NCI-H1105 treated with DMSO at 0.1 percent for 48 hours (cell line): ENCODE measurements around the gene ZBTB5.
"Not testable (repeated sequence)": the region's sequence is repeated elsewhere in the genome, so short reads cannot be mapped to it uniquely, and the experiment has no call there.

Experiments
- DNase-seq: peaks from one replicate; lab custom pipeline; 2025; lab: John Stamatoyannopoulos, UW

Gene ZBTB5

DNA sequence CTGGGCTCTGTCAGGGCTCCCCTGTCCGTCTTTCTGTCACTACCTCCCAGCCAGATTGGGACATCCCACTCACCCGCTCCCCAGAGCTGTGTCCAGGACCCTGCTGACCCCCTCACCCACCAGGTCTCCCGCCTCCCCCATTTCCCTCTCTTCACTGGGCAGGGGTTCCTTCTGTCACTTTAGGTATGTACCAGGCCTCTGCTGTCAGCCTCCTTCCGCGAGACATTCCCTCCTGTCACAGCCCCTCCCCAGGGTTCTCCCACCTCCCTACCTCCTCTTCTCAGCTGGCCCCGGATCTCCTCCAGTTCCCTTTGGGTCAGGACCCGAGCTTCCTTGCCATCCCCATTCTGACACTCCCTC lies 21.0 kb upstream of the ZBTB5 start:
- DNase-seq = no peak

DNA sequence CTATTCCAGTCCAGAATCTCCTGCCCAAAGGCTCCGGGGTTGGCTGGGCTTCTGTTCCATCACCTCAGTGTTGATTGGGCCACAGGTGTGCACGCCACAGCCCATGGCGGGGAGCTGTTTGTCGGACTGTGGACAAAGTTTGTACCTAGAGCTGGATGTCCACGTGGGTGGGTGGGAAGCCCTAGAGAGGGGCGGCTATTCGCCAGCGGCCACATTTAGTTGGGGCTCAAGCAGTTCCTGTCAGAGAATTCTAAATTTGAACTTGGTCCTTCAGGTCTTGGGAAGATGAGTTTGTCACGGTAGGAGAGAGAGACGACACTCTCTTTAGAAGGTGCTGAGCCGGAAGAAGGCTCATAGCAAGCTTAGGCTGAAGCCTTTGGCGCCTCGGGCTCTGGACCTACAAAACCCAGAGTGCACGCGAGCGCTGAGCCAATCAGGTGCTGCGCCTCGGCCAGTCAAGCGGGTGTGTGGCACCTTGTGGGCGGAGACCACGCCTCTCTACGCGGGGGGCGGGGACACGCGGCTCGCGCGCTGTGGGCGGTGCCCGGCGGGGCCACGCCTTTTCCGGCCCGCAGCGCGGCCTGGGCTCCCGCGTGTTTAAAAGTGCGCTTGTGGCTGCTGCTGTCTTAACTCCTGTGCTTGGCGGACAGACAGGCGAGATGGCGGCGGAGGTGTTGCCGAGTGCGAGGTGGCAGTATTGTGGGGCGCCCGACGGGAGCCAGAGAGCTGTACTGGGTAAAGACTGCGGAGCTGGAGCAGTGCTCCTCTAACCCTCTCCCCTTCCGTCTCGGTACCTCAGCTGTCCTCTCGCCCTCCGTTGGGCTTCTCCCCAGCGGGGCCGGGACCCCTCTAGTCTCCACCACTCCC lies 20.4 kb upstream of the ZBTB5 start, which contains the start of gene POLR1E:
Gene POLR1E, plus strand, starts transcription at position 560 of the 867 bp plus-strand sequence. Its CDS starts 100 bp downstream, at position 660.
- DNase-seq = peak; percentile 92

DNA sequence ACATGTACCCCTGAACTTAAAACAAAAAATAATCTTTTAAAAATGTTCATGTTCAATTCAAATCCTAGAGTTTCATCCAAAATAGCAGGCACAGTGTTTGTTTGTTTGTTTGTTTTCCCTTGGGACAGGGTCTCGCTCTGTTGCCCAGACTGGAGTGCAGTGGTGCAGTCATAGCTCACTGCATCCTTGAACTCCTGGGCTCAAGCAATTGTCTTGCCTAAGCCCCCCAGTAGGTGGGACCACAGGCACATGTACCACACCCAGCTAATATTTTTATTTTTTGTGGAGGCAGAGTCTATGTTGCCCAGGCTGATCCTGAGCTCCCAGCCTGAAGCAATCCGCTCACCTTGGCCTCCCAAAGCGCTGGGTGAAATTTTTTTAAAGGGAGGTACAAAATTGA lies 15.5 kb upstream of the ZBTB5 start:
- no peak for DNase-seq

DNA sequence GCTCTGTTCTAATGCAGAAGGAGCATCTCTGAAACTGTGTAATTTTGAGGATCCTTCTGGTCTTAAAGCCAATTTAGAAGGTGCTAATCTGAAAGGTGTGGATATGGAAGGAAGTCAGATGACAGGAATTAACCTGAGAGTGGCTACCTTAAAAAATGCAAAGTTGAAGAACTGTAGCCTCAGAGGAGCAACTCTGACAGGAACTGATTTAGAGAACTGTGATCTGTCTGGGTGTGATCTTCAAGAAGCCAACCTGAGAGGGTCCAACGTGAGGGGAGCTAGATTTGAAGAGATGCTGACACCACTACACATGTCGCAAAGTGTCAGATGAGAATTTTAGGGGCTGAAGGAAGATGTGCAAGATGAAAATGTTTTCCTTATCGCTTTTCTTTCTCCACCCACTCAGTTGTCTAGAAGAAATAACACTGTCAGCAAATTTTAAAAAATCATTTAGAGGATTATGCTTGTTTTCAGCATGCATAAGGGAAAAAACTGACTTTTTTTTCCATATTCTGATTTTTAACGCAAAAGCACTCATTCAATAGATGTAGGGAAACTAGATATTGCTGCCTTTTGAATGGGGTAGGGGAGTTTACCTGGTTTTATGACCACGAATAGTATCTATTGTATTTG lies 12.9 kb upstream of the ZBTB5 start:
- DNase-seq = not testable (repeated sequence)

DNA sequence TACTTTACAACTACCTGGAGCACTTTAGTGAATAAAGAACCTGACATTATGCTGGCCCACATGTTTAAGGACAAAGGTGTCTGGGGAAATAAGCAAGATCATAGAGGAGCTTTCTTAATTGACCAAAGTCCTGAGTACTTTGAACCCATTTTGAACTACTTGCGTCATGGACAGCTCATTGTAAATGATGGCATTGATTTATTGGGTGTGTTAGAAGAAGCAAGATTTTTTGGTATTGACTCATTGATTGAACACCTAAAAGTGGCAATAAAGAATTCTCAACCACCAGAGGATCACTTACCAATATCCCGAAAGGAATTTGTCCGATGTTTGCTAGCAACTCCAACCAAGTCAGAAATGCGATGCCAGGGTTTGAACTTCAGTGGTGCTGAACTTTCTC lies 12.2 kb upstream of the ZBTB5 start:
- not testable (repeated sequence) for DNase-seq

DNA sequence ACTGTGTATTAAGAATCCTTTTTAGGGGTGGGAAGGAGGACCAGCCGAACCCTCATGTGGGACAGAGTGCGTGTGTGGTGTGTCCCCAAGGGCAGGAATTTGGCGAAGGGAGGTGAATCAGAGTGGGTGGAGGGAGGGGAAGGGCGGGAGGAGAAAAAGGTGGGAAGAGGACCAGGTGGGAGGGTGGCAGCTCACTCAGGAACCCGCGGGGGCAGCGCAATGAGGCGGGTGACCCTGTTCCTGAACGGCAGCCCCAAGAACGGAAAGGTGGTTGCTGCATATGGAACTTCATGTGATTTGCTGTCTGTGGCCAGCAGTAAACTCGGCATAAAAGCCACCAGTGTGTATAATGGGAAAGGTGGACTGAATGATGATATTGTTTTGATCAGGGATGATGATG lies 11.7 kb upstream of the ZBTB5 start:
- DNase-seq = no peak

DNA sequence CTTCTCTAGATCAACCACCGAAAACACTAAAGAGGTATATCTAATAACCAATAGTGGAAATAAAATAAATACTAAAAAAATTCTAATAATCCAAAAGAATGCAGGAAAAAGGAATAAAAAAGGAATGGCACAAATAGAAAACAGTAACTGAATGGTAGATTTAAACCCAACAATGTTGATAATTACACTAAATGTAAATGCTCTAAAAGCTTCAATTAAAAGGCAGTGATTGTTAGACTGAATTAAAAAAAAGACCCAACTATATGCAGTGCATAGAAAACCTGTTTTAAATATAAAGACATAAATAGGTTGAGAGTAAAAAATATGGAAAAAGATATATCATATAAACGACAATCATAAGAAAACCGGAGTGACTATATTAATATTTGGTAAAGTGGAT lies 9.2 kb upstream of the ZBTB5 start:
- no peak for DNase-seq

DNA sequence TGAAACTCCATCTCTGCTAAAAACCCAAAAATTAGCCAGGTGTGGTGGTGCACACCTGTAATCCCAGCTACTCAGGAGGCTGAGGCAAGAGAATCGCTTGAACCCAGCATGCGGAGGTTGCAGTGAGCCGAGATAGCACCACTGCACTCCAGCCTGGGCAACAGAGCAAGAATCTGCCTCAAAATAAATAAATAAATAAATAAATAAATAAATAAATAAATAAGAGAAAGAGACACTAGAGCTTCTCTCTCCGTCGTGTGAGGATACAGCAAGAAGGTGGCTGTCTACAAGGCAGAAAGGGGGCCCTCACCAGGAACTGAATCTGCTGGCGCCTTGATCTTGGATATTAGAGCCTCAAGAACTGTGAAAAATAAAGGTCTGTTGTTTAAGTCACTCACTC lies 8.7 kb upstream of the ZBTB5 start:
- DNase-seq = not testable (repeated sequence)

DNA sequence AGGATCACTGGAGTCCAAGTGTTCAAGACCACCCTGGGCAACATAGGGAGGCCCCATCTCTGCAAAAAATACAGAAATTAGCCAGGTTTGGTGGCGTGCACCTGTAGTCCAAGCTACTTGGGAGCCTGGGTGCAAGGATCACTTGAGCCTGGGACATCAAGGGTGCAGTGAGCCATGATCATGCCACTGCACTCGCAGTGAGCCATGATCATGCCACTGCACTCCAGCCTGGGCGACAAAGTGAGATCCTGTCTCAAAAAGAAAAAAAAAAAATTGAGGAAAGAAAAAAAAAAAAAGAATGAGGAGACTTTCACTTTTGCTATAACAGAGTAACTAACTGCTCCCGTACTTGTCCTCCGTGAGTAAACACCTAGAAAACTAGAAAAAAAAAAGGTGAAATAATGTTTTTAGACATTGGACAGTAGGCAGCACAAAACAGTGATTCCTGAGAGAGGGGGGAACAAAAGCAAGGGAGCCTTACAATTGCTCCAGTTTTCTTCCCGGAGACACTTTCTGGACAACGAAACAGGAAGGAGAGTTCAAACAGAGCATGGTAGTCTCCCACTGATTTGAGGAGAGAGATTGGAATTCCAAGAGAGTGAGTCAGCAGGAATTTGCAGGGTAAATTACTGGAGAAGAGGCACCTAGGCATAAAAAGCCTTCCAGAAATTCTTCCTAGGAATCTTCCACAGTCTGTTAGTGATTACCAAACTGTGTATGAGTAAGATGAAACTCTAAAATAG lies 6.9 kb upstream of the ZBTB5 start:
- no peak for DNase-seq

DNA sequence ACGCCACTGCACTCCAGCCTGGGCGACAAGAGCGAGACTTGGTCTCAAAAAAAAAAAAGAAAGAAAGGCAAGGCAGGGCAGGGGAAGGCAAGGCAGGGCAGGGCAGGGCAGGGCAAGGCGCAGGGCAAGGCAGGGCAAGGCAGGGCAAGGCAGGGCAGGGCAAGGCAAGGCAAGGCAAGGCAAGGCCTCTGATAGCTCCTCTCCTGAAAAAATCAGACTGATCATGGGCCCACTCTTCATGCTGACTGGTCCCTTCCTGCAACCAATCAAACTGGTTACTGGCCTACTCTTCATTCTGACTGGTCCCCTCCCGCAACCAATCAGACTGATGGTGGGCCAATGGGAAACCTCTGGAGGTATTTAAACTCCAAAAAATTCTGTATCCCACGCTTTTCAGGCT lies 3.4 kb upstream of the ZBTB5 start:
- no peak for DNase-seq

DNA sequence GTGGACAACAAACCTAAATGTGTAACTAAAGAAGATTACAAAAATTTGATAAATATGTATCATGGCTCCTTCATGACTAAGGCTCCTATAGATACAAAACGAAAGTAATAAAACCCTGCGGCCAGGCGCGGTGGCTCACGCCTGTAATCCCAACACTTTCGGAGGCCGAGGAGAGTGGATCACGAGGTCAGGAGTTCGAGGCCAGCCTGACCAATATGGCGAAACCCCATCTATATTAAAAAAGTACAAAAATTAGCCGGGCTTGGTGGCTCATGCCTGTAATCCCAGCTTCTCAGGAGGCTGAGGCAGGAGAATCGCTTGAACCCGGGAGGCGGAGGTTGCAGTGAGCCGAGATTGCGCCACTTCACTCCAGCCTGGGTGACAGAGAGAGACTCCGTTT lies 2.3 kb upstream of the ZBTB5 start:
- not testable (repeated sequence) for DNase-seq

DNA sequence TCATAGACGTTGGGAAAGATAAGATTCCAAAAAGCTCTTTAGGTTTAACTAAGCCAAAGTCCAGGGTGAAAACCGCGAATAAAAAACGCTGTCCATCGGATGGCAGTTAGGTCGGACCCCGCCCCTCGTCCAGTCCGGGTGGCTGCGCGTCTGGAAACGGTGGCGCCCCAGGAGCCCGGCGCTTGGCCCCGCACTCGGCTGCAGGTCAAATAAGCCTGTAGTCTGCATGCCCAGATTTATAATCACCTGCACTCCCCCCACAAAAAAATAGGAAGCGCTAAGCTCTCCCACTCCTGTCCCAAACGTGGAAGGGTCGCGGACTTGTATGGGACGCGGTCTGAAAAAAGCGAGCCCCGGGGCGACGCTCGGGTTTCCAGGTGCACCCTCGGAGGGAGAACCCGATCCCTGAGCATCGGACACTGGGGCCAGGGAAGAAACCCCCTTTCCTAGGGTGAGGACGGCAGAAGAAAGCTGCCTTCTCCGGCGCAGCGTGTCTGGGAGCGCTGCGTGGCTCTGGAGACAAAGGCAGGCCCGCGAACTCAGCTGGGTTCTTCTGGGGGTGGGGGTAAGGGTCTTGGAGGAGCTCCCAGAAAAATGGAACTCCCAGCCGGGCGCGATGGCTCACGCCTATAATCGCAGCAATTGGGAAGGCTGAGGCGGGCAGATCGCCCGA lies 923 bp upstream of the ZBTB5 start:
- peak; percentile 45 for DNase-seq

DNA sequence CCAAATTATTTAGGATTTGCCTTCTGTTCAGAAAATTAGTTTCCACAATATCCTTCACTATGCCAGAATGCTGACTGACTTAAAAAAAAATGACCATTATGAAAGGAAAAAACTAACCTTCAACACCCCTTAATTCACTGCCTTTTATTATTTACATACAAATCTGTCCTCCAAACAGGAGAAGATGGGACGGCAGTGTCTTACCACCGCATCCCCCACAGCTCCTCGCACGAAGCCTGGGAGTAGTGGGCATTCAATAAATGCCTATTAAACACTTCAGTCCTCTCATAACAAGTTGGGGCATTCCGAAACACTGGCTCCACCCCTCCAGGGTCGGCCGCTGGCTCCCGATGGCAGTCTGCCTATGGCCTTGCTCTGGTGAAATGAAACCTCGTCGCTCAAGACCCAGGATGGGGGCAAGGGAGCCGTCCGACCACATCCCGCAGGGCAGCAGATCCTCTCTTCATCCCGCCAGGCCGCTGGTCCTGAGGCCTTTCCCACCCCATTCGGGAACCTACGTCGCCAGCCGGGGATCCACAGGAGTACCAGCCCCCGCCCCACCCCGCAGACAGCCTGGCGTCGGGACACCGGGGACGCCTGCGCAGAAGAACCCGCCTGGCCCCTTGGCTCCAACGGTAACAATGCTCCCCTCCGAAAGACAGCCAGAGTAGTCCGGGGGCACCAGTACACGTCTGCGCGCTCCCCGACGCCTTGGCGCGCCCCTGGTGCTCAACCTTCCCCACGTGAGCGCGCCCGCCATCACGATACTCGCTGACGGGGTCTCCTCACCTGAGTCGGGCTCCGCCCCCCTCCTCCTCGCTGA lies 613 bp downstream of the ZBTB5 start:
- DNase-seq = peak; percentile 90

DNA sequence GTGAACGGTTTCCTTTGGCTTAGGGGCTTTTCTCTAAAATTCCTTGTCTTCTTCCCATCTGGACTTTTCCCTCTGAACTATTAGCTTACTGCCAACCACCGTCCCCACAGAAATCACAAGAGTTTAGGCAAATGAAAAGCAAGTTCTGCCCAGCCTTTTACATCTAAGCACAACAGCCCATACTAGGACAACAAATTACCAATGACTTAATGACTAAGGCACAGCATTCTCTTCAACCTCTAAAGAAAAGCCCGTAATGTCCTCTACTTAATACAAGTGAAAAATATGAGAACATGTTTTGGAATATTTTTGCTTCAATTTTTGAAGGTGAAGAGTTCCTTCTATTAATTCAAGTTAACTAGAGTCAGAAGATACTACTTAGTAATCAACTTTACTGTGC lies 1.2 kb downstream of the ZBTB5 start:
- DNase-seq = no peak

DNA sequence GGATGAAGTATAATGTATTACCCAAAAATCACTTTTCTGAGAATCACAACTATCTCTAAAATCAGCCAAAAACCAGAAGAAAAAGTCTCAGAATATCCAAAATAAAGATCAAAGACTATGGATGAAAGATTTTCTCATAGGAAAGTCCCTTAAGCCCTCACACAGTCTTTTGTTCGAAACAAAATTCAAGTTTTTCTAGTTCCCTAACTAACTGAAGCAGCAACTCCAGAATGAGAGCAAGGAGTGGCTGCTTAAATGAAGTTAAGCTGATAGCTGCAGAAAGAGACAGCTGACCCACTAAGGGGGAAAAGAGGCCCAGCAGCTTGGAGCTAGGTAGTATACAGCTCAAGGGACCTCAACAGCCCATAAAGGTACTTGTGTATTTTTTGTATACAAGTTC lies 8.4 kb downstream of the ZBTB5 start:
- no peak for DNase-seq

DNA sequence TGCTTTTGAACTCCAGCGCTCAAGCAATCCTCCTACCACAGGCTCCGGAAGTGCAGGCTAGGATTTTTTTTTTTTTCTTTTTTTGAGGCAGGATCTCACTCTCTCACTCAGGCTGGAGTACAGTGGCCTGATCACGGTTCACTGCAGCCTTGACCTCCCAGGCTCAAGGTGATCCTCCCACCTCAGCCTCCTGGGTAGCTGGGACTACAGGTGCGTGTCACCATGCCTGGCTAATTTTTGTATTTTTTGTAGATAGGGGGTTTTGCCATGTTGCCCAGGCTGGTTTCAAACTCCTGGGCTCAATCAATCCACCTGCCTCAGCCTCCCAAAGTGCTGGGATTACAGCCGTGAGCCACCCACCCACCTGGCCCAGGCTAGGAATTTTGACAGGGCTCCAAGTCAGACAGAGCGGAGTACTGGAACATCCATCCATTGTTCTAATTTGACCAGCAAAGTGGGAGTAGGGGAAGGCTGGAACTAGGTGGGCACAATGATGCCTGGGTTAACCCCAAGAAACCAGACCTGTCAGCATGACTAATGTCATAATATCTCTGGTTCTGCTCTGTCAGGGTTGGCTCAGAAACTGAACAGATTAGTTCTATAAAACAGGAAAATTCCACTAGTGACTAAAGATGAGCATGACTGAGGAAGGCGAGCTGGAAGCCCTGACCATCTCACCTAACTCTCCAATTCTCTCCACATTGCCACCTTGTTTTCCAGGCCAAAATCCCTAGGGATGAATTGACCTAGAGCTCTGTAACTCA lies 9.2 kb downstream of the ZBTB5 start:
- DNase-seq = no peak

DNA sequence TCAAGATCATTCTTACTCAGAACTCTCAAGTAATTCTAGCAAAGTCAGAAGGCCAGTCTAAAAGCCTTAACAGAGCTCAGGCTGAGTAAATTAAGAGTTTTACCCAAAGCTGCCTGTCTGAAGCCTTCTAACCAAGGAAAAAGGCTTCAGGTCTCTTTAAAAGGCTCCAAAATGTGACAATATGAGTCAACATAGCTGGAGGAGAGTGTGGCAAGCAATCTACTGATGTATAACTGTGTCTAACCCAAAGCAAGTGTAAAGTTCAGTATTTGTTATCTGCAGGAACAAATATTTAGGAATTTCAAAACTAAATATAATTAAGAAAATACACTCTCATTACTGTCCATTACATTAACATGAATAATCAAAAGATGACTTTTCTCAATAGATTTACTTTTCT lies 11.0 kb downstream of the ZBTB5 start:
- DNase-seq = no peak

DNA sequence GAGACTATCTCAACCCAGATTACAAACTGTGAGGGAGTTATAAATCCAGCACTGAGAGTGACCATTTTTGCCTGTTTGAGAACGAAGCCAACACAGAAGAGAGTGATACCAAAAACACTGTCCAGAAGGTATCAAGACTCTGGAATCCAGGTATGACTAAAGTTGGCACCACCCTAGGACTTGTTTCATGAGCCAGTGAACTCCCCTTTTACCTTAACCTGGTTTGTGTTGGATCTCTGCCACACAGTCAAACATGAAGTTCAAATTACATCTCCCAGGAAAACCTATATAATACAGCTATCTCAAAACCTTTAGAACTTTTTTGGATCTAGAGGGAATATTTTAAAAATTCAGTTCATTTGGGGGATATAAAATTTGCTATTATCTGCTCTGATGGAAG lies 11.4 kb downstream of the ZBTB5 start:
- DNase-seq = no peak

DNA sequence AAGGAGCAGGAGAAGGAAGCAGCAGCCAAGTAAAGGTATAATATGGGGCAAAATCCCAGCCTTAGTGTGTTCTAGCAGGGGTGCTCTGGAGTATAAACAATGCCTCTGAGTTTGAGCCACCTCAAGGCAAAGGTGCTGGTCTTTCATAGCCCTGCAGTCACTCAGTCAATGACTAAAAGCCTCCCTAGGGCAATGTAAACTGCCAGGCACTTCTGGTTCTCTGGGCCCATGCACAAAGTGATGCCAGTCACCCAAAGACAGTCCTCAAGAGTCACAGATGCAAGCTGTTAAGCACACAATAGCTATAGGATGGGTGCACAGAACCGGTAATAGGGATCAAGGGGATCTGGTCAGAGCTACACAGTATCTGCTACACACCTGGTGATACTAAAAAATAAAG lies 12.6 kb downstream of the ZBTB5 start:
- DNase-seq = no peak

DNA sequence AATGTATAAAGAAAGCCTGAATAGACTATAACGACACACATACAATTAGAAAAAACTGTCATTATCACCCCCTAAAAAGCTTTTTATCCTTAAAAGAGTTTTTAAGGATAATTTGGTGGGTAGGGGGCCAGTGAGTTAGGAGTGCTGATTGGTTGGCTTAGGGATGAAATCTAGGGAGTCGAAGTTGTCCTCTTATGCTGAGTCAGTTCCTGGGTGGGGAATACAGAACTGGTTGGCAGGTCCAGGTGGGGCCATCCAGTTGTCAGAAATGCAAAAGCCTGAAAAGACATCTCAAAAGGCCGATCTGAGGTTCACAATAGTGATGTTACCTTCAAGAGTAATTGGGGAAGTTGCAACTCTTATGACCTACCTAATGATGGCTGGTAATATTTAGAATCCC lies 13.6 kb downstream of the ZBTB5 start:
- no peak for DNase-seq
